ENCODE results near the gene MS4A15. TPM values are rescaled to one million over a fixed set of nuclear protein-coding genes. Genes with fewer than 3 reads are reported as not detected.
"Not testable (repeated sequence)": the region's sequence is repeated elsewhere in the genome, so short reads cannot be mapped to it uniquely, and the experiment has no call there.

The MS4A15 gene, protein sequence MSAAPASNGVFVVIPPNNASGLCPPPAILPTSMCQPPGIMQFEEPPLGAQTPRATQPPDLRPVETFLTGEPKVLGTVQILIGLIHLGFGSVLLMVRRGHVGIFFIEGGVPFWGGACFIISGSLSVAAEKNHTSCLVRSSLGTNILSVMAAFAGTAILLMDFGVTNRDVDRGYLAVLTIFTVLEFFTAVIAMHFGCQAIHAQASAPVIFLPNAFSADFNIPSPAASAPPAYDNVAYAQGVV
- total RNA-seq (not detected), polyA plus RNA-seq (not detected)

GRCh38 chr11:60756307-60757032 lies at the start of gene MS4A15:
TSS of gene MS4A15 (plus strand) at chr11:60756867. CDS start at chr11:60763734, 6,867 bp downstream.
- Histone ChIP-seq H3K4me3 (ENCODE audit: low read length in 2 of 2) (no peak within 1 kb of the TSS), H3K4me1 (ENCODE audit: insufficient read depth, low read length) (no peaks in the 10 kb centered on the region), H3K36me3 (ENCODE audit: insufficient read depth, low read length) (no peaks in the 10 kb centered on the region), H3K27ac (ENCODE audit: low read depth, low read length) (no peak within 1 kb of the TSS), H3K27me3 (ENCODE audit: insufficient read depth, low read length) (no peaks in the 10 kb centered on the region), H3K9me3 (ENCODE audit: control insufficient read depth in 1 of 2, low read length in 2 of 2) (no peaks in the 10 kb centered on the region)
- Mint-ChIP-seq H3K36me3 (no peaks in the 10 kb centered on the region), H3K9me3 (no peaks in the 10 kb centered on the region), H3K4me3 (no peak within 1 kb of the TSS), H3K27ac (no peak within 1 kb of the TSS), H3K4me1 (peaks cover 0 to 2% (median 0%) of the 10 kb centered on the region in 4 donors), H3K27me3 (peaks cover 31 to 37% of the 10 kb centered on the region in 2 donors)
- DNase-seq = no peak
- ChIA-PET POLR2A (ENCODE audit: partially characterized antibody) (no interaction called here), CTCF (ENCODE audit: partially characterized antibody) (interaction anchor here (0.8 kb wide), 1 partner anchor 8 kb away, joined by 4 read pairs; no protein-coding TSS in a partner anchor)
- intact Hi-C loops (cut with micrococcal nuclease) = no loop called here

DNA sequence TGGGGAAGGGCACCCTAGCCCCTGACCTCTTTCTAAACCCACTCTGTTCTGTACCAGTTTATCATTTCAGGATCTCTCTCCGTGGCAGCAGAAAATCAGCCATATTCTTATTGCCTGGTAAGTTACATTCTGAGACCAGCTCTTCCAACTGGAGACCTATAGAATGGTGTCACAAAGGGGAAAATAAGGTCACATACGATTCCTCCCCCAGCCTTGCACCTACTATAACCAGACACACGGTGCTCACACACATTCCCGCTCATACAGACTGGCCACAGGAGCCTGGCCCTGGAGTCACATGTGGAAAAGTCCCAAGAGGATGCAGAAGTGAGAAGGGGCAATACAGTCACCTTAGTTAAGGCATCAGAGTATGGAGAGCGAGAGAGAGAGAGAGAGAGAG lies 49.7 kb upstream of the MS4A15 start:
- H3K4me1 Mint-ChIP-seq = no peaks in the 10 kb centered on the region
- no peaks in the 10 kb centered on the region for H3K36me3 Mint-ChIP-seq
- no peak overlapping the region for H3K27ac Mint-ChIP-seq
- Histone ChIP-seq H3K27ac (ENCODE audit: low read depth, low read length) (no peak overlapping the region), H3K27me3 (ENCODE audit: insufficient read depth, low read length) (no peaks in the 10 kb centered on the region), H3K36me3 (ENCODE audit: insufficient read depth, low read length) (no peaks in the 10 kb centered on the region), H3K9me3 (ENCODE audit: control insufficient read depth in 1 of 2, low read length in 2 of 2) (no peaks in the 10 kb centered on the region), H3K4me1 (ENCODE audit: insufficient read depth, low read length) (no peaks in the 10 kb centered on the region), H3K4me3 (ENCODE audit: low read length in 2 of 2) (no peak overlapping the region)
- CTCF ChIA-PET (ENCODE audit: partially characterized antibody) = no interaction called here
- DNase-seq = no peak
- H3K27me3 Mint-ChIP-seq = peaks cover 0 to 10% of the 10 kb centered on the region in 2 donors
- H3K4me3 Mint-ChIP-seq = no peak overlapping the region
- POLR2A ChIA-PET (ENCODE audit: partially characterized antibody) = no interaction called here
- H3K9me3 Mint-ChIP-seq = no peaks in the 10 kb centered on the region
- intact Hi-C loops (cut with micrococcal nuclease) = no loop called here

- intact Hi-C loops (cut with micrococcal nuclease) = no loop called here
- ChIA-PET POLR2A (ENCODE audit: partially characterized antibody) (no interaction called here), CTCF (ENCODE audit: partially characterized antibody) (no interaction called here)
- no peak overlapping the region for H3K4me3 Mint-ChIP-seq
- Histone ChIP-seq H3K4me3 (ENCODE audit: low read length in 2 of 2) (no peak overlapping the region), H3K9me3 (ENCODE audit: control insufficient read depth in 1 of 2, low read length in 2 of 2) (no peaks in the 10 kb centered on the region), H3K4me1 (ENCODE audit: insufficient read depth, low read length) (no peaks in the 10 kb centered on the region), H3K27ac (ENCODE audit: low read depth, low read length) (no peak overlapping the region), H3K27me3 (ENCODE audit: insufficient read depth, low read length) (peaks cover 4% of the 10 kb centered on the region), H3K36me3 (ENCODE audit: insufficient read depth, low read length) (no peaks in the 10 kb centered on the region)
- H3K36me3 Mint-ChIP-seq = no peaks in the 10 kb centered on the region
- DNase-seq = no peak
- H3K9me3 Mint-ChIP-seq = no peaks in the 10 kb centered on the region
- H3K4me1 Mint-ChIP-seq = no peaks in the 10 kb centered on the region
- no peak overlapping the region for H3K27ac Mint-ChIP-seq
- peaks cover 10 to 20% of the 10 kb centered on the region in 2 donors for H3K27me3 Mint-ChIP-seq
Observed at GRCh38 chr11:60710482-60710881, 46.2 kb upstream of the MS4A15 start.

- Histone ChIP-seq H3K27me3 (ENCODE audit: insufficient read depth, low read length) (peaks cover 6% of the 10 kb centered on the region), H3K36me3 (ENCODE audit: insufficient read depth, low read length) (no peaks in the 10 kb centered on the region), H3K27ac (ENCODE audit: low read depth, low read length) (no peak overlapping the region), H3K4me3 (ENCODE audit: low read length in 2 of 2) (no peak overlapping the region), H3K4me1 (ENCODE audit: insufficient read depth, low read length) (no peaks in the 10 kb centered on the region), H3K9me3 (ENCODE audit: control insufficient read depth in 1 of 2, low read length in 2 of 2) (no peaks in the 10 kb centered on the region)
- peaks cover 10 to 25% of the 10 kb centered on the region in 2 donors for H3K27me3 Mint-ChIP-seq
- no peaks in the 10 kb centered on the region for H3K36me3 Mint-ChIP-seq
- no peak for DNase-seq
- intact Hi-C loops (cut with micrococcal nuclease) = no loop called here
- H3K9me3 Mint-ChIP-seq = no peaks in the 10 kb centered on the region
- H3K4me1 Mint-ChIP-seq = no peaks in the 10 kb centered on the region
- ChIA-PET POLR2A (ENCODE audit: partially characterized antibody) (no interaction called here), CTCF (ENCODE audit: partially characterized antibody) (no interaction called here)
- no peak overlapping the region for H3K4me3 Mint-ChIP-seq
- H3K27ac Mint-ChIP-seq = no peak overlapping the region
Observed at GRCh38 chr11:60711276-60711675, 45.4 kb upstream of the MS4A15 start.

DNA sequence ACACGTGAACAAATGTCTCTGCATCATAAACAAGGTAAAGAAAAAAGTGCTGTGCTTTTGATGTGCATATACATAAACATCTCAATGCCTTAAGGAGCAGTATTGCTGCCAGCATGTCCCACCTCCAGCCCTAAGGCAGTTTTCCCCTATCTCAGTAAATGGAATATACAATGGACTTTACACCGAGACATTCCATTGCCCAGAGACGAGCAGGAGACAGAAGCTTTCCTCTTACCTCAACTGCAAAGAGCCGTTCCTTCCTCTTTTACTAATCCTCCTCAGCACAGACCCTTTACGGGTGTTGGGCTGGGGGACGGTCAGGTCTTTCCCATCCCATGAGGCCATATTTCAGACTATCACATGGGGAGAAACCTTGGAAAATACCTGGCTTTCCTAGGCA lies 43.2 kb upstream of the MS4A15 start:
- H3K4me1 Mint-ChIP-seq; H3K4me1 ChIP-seq (ENCODE audit: insufficient read depth, low read length); CTCF ChIA-PET (ENCODE audit: partially characterized antibody); H3K9me3 Mint-ChIP-seq; POLR2A ChIA-PET (ENCODE audit: partially characterized antibody); H3K27ac ChIP-seq (ENCODE audit: low read depth, low read length); H3K36me3 Mint-ChIP-seq; intact Hi-C loops (cut with micrococcal nuclease); H3K27me3 ChIP-seq (ENCODE audit: insufficient read depth, low read length); H3K4me3 ChIP-seq (ENCODE audit: low read length in 2 of 2); H3K36me3 ChIP-seq (ENCODE audit: insufficient read depth, low read length); H3K4me3 Mint-ChIP-seq; H3K27ac Mint-ChIP-seq; DNase-seq; H3K9me3 ChIP-seq (ENCODE audit: control insufficient read depth in 1 of 2, low read length in 2 of 2): not testable (repeated sequence)
- H3K27me3 Mint-ChIP-seq = peaks cover 19 to 37% of the 10 kb centered on the region in 2 donors

- H3K4me3 Mint-ChIP-seq = no peak overlapping the region
- POLR2A ChIA-PET (ENCODE audit: partially characterized antibody) = no interaction called here
- H3K9me3 Mint-ChIP-seq = peaks cover 0 to 10% (median 2%) of the 10 kb centered on the region in 8 donors
- H3K4me1 Mint-ChIP-seq = no peaks in the 10 kb centered on the region
- Histone ChIP-seq H3K4me3 (ENCODE audit: low read length in 2 of 2) (no peak overlapping the region), H3K4me1 (ENCODE audit: insufficient read depth, low read length) (no peaks in the 10 kb centered on the region), H3K27ac (ENCODE audit: low read depth, low read length) (no peak overlapping the region), H3K9me3 (ENCODE audit: control insufficient read depth in 1 of 2, low read length in 2 of 2) (no peaks in the 10 kb centered on the region), H3K27me3 (ENCODE audit: insufficient read depth, low read length) (peaks cover 6% of the 10 kb centered on the region), H3K36me3 (ENCODE audit: insufficient read depth, low read length) (no peaks in the 10 kb centered on the region)
- peaks cover 24 to 50% of the 10 kb centered on the region in 2 donors for H3K27me3 Mint-ChIP-seq
- H3K36me3 Mint-ChIP-seq = no peaks in the 10 kb centered on the region
- peak in 1 of 5 donors; percentile 1 for DNase-seq
- no peak overlapping the region for H3K27ac Mint-ChIP-seq
- intact Hi-C loops (cut with micrococcal nuclease) = no loop called here
- CTCF ChIA-PET (ENCODE audit: partially characterized antibody) = no interaction called here
Observed at GRCh38 chr11:60717956-60718355, 38.7 kb upstream of the MS4A15 start.

DNA sequence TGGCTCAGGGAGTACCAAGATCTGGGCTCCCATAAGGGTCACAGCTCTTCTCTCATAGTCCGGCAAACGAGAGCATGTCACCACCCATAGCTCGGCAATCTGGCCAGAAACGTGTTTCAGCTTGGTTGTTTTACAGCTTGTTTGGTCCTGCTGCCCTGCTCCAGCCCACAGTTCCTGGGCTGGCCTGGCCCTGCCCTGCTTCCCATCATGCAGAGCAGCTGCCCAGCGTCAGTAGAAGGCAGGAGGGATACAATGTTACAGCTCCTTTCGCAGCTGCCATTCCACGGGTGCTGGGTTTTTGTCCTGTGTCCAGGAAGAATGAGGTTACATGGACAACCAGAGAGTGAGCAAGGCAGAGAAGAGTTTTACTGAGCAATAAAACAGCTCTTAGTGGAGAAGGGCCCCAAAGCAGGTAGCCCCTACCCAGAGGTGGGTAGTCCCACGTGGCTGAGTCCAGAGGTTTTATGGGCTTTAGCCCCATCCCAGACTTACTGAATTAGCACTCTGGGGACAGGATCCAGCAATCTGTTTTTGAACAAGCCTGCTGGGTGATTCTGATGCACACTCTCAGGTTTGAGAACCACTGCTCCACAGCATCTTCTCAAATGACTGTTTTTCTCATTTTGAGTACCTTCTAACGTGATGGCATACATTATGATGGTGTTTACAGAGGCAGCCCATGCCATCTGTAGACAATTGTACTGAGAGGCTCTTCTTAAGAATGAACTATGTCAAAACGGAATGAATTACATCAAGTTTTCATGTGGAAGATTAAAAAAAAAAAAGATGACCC lies 37.9 kb upstream of the MS4A15 start:
- Mint-ChIP-seq H3K27me3 (peaks cover 23 to 48% of the 10 kb centered on the region in 2 donors), H3K4me1 (no peaks in the 10 kb centered on the region), H3K36me3 (no peaks in the 10 kb centered on the region), H3K4me3 (no peak overlapping the region), H3K27ac (no peak overlapping the region), H3K9me3 (peaks cover 0 to 10% (median 2%) of the 10 kb centered on the region in 8 donors)
- Histone ChIP-seq H3K4me3 (ENCODE audit: low read length in 2 of 2) (no peak overlapping the region), H3K36me3 (ENCODE audit: insufficient read depth, low read length) (no peaks in the 10 kb centered on the region), H3K27ac (ENCODE audit: low read depth, low read length) (no peak overlapping the region), H3K27me3 (ENCODE audit: insufficient read depth, low read length) (peaks cover 6% of the 10 kb centered on the region), H3K4me1 (ENCODE audit: insufficient read depth, low read length) (no peaks in the 10 kb centered on the region), H3K9me3 (ENCODE audit: control insufficient read depth in 1 of 2, low read length in 2 of 2) (no peaks in the 10 kb centered on the region)
- ChIA-PET CTCF (ENCODE audit: partially characterized antibody) (no interaction called here), POLR2A (ENCODE audit: partially characterized antibody) (no interaction called here)
- intact Hi-C loops (cut with micrococcal nuclease) = no loop called here
- DNase-seq = no peak
